HG03039 (cell line): ENCODE data around the gene RSAD2.

Source experiments
- ATAC-seq: cut with Tn5 transposase; IDR thresholded peaks from one replicate; pipeline ENCODE4 v1.9.1; 2021; ENCODE audit warnings: mild to moderate bottlenecking, moderate library complexity; ENCODE audit not compliant: unreplicated experiment

RSAD2 gene

DNA sequence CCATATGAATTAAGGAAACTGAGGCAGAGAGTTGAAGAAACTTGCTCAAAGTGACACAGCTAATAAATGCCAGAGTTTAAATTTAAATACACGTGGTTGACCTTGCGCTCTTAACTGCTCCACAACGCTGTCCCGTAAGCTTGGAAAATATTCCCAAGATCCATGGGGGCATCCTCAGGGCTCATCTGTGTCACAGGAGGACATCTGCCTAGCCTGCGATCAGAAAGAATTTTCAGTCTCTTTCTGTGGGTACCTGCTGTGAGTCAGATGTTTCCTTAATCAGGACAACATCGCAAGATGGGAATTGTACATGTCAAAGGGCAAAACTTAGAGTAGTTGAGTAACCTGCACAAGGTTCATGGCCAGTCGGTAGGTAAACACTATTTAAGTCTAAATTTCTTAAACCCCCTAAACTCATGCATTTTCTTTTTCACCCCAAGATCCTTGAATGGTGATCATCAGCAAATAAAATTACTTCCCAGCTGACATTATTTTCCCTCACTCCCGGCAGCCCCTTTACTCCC lies 13.3 kb upstream of the RSAD2 start:
- no peak for ATAC-seq

DNA sequence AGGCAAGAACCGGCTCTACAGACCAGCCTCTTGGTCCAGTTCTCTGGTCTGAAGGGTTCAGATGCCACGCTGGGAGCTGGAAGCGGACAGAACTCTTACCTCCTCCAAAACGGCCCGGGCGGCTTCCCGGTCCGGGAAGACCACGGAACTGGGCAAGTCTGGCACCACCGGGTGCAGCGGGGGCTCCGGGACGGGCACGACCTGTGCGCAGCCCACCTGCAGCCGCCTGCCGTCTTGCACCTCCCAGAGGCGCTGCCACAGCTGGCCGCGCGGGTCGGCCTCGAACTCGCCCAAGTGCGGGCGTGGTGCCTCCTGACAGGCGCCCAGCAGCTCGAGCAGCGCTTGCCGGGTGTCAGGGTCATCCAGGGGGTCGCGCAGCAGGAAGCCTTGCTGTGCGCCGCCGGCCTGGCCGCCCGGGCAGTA lies 12.6 kb upstream of the RSAD2 start:
- ATAC-seq, result peak; percentile 19

DNA sequence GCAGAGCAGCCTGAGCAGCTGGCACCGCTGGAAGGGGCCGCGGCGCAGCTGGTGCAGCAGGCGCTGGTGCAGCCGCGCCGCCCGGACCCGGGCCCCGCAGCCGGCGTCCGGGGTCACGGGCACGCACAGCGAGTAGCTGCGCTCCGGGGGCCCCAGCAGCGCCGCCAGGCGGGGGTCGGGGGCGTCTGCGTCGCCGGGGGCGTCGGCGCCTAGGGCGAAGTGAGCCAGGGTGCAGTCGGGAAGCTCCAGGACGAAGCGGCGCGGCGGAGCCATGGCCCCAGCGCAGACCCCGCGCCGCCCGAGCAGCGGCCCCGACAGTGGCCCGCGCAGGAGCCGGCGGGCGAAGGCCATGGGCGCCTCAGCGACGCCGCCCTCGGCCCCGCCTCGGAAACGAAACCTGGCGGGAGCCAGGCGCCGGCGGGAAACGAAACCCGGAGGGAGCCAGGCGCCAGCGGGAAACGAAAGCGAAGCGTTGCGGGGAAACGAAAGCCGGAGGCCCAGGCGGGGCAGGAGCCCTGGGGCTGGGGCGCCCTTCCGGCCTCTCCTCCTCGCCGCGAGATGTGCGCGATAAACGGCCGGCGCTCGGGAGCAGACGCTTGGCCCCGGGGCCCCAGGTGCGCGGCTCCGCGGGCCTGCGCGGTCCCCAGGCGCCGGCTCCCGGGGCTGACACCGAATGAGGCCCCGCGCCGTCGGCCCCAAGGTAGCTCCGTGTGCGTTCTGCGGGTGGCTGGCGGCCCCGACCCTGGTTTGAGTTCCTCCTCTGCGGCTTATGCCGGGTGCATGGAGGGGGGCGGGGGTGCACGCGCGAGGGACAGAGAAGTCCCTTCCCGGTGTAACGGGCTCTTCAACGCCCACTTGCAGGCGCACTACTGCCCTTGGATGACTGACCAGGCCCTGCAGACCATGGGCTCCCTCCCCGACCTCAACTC lies 12.0 kb upstream of the RSAD2 start, which contains the start of gene CMPK2:
TSS of gene CMPK2 (minus strand) at position 562 of the 929 bp plus-strand sequence. CDS start at position 351, 211 bp downstream.
- ATAC-seq, result peak; percentile 69

DNA sequence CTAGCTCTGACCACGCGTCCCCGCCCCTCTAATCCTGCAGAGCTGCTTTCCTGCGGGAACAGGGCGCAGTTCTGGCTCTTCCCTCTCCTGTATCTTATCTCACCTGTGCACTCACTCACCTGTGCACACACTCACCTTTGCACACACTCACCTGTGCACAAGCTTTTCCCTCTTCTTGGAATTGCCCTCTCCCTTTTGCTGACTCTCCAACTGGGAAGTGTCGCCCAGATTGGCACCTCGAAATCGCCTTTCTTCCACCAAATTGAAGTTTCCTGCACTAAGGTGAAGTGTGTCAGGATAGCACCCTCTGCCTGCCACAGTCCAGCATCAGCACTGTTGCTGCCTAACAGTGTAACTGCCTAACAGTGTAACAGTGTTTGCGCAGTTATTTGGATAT lies 11.3 kb upstream of the RSAD2 start:
- peak; percentile 39 for ATAC-seq

GRCh38 chr2:6866982-6867381 lies 10.6 kb upstream of the RSAD2 start:
- no peak for ATAC-seq

DNA sequence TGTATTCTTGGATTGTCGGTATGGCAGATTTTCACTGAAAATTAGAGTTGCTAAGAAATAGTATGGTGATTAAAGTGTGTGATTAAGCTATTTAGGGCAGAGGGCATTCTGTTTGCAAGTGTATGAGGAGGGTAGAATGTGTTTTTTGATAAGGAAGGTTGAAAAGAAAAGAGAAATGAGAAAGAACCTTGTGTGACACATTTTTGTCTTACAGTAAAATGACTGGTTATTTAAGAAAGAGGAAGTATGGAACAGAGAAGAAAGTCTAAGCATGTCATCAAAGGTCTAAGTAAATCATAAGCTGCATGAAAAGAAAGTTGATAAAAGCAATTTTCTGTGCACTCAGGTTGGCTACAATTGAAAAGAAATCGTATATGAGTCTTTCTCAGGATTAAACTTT lies 5.2 kb upstream of the RSAD2 start:
- ATAC-seq, result no peak

DNA sequence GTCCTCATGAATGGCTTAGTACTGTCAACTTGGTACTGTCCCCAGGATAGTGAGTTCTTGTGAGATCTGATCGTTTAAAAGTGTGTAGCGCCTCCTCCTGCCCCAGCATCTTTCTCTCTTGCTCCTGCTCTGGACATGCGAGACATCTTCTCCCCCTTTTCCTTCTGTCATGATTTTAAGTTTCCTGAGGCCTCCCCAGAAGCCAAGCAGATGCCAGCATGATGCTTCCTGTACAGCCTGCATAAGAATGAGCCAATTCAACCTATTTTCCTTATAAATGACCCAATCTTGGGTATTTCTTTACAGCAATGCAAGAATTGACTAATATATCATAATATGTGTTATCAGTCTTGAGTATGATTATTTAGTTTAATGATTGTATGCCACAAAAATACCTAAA lies 3.5 kb upstream of the RSAD2 start:
- ATAC-seq, result no peak

DNA sequence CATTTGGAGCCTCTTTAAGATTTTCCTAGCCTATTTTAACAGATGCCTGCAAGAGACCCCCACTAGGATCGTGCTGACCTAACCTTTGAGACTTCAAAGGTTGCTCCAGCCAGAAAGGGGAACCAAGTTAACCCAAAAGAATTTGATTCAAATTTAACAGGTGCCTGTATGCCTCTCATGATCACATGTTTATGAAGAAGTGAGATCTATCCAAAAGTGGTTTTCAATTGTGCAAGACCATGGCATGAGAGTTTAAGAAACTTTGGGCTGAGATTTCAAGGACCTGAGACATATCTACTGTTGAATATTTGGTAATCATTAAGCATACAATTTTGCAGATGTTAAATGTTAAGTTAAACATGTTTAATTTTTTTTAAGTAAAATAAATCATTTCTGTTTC lies 1.3 kb upstream of the RSAD2 start:
- no peak for ATAC-seq

- no peak for ATAC-seq
These were observed 972 bp downstream of the RSAD2 start for GRCh38 chr2:6878549-6878948.

DNA sequence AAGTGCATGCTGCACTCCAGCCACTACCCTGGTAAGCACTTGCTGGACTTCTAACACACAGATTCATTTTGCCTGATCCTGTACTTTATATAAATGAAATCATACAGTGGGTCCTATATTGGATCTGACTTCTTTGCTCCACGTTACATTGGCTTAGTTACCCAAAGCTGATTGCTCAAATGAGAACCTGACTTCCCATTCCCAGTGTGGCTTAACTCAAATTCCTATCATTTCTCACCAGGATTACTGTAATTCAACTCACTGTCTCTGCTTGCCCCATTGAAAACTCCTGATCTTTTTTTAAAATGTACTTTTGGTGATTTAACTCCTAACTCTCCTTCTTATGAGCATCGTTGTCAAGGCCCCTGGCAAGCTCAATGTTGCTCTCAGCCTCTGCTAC lies 1.4 kb downstream of the RSAD2 start:
- no peak for ATAC-seq

DNA sequence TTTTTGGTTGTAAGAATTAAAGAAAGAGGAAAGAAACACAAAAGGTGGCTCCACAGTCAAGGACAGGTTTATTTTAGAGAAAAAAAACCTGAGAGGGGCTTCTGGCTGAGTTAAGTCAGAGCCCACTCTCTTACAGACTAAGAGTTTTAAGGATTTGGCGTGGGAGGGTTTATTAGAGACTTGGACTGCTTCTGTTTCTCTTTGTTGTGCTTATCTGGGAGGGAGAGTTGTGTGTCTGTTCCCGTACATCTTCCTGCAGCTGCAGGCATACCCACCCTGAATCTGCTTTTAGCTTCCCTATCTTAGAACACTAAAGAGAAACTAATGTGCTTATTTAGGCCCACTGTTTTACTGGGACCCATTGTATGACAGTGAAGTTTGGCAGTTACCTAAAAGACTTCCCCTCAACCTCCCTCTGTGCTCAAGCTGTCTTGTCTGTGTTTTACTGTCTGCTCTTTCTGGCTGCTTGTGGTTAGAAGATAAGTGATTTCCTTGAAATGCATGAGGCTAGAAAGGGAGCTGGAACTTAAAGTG lies 2.7 kb downstream of the RSAD2 start:
- no peak for ATAC-seq

DNA sequence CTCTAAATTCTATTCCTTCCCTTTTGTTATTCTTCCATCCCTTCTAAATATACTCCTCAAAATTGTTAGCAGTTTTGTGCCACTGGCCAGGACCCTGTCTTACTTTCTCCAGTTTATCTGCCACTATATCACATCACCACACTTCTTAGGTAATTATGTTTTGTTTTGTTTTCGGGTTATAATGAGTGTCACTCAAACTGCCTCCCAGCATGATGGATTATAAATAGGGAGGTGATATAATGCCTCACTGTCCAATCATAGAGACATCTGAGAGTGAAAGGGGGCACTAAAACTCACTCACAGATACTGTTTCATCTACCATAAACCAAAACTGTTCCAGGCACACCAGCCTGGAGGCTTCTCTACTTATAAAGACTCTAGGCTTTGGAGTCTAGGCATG lies 3.5 kb downstream of the RSAD2 start:
- no peak for ATAC-seq

DNA sequence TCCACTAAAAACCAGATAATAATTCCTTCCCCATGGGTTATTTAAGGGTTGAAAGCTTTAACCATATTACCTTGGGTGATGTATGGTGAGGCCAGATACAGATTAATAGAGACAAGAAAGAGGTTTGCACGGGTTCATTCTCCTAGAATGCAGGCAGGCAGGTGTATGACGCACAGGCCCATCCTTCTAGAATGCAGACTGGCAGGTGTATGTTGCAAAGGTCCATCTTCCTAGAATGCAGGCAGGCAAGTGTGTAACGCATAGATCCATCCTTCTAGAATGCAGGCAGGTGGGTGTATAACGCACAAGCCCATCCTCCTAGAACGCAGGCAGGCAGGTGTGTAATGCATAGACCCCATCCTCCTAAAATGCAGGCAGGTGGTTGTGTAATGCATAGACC lies 3.9 kb downstream of the RSAD2 start:
- no peak for ATAC-seq

DNA sequence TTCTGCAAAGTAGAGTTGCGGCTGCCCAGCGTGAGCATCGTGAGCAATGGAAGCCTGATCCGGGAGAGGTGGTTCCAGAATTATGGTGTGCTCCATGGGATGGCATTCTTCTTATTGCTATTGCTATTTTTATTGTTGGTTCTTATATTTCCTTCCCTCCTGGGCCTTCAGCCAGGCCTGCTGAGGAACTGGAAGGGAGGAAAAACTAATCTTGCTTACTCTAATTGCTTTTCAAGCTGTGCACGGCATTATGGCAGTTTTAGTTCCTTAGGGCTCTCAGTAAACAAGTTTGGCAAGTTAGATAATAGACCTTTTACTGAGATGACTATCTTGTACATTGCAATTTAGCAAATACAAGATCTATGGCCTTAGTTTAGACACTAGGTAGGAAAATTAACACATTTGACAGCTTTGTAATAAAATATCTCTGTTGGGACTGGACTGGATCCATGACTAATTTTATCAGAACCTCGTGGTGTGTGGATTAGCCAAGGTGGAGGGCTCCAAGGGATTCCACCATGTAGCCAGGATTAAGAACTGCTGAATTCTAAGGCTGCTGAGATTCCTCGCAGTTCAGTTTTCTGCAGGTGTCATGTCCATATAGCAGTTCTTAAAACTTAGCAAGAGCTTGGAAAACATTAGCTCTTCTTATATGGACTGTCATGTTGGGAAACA lies 6.0 kb downstream of the RSAD2 start:
- ATAC-seq, result no peak

DNA sequence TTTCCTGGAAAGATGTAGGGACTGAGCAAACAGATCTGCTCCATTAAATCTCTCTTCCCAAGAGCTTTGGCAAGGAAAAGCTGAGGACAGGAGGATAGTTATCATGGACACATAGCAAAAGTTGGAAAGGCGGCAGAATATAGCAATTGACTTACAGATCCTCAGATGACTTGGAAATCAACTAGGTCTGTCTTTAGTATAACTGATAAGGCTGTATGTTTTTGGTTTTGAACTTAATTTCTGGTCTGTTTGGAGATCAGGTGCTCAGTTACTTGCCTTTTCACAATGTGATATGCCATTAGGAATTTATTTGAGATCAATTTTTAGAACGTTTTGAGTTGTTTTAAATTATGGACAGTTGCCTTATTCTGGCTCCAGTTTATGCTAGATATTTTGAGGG lies 8.0 kb downstream of the RSAD2 start:
- no peak for ATAC-seq

- ATAC-seq, result no peak
These were observed 8.4 kb downstream of the RSAD2 start for GRCh38 chr2:6885968-6886367.

- no peak for ATAC-seq
These were observed 10.2 kb downstream of the RSAD2 start for GRCh38 chr2:6887751-6888192.

- ATAC-seq, result no peak
These were observed 11.1 kb downstream of the RSAD2 start for GRCh38 chr2:6888724-6889123.

GRCh38 chr2:6893876-6894482 lies 16.4 kb downstream of the RSAD2 start:
- ATAC-seq, result no peak

DNA sequence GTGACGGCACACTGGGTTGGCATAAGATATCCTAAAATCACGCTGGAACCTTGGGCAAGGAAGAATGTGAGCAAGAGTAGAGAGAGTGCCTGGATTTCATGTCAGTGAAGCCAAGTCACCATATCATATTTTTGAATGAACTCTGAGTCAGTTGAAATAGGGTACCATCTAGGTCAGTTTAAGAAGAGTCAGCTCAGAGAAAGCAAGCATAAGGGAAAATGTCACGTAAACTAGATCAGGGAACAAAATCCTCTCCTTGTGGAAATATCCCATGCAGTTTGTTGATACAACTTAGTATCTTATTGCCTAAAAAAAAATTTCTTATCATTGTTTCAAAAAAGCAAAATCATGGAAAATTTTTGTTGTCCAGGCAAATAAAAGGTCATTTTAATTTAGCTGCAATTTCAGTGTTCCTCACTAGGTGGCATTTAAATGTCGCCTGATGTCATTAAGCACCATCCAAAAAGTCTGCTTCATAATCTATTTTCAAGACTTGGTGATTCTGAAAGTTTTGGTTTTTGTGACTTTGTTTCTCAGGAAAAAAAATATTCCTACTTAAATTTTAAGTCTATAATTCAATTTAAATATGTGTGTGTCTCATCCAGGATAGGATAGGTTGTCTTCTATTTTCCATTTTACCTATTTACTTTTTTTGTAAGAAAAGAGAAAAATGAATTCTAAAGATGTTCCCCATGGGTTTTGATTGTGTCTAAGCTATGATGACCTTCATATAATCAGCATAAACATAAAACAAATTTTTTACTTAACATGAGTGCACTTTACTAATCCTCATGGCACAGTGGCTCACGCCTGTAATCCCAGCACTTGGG lies 19.6 kb downstream of the RSAD2 start:
- ATAC-seq, result no peak
